ENCODE measurements around the gene JPT2. TPM values are rescaled to one million over a fixed set of nuclear protein-coding genes. Genes with fewer than 3 reads are reported as not detected.

Gene JPT2
- total and polyA plus RNA-seq, 2 experiments from 2014 or later: 43.8 to 139 TPM

DNA sequence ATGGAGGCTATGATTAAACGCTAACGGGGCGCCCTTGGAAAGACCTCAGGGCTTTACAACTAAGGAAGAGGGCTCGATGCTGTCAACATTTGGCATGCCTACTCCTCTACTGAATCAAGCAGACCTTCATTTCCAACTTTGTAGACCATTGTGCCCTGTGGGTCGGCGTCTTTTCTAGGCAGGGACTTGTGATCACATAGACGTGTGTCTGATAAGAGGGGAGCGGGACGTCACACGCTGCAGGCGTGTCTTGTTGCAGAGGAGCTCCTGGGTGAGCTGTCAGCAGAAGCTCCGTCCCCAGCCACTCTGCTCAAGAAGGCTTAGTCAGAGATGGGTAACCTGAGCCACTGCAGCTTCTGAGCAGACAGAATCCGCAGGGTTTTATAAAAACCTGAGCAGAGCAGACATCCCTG lies 30.7 kb downstream of the JPT2 start:
- TF ChIP-seq ZNF114 (CRISPR knock-in tag; IDR thresholded peaks at IDR 0.05): no peak
- TF ChIP-seq EZH2 (IDR thresholded peaks at IDR 0.05; ENCODE audit: low read depth, unreplicated experiment): no peak
- no peak for TF ChIP-seq POLR2AphosphoS5 (IDR thresholded peaks at IDR 0.05; ENCODE audit: low read depth)
- TF ChIP-seq ZNF331 (CRISPR knock-in tag; IDR thresholded peaks at IDR 0.05; ENCODE audit: low read depth): no peak
- TF ChIP-seq, protein P1, sequence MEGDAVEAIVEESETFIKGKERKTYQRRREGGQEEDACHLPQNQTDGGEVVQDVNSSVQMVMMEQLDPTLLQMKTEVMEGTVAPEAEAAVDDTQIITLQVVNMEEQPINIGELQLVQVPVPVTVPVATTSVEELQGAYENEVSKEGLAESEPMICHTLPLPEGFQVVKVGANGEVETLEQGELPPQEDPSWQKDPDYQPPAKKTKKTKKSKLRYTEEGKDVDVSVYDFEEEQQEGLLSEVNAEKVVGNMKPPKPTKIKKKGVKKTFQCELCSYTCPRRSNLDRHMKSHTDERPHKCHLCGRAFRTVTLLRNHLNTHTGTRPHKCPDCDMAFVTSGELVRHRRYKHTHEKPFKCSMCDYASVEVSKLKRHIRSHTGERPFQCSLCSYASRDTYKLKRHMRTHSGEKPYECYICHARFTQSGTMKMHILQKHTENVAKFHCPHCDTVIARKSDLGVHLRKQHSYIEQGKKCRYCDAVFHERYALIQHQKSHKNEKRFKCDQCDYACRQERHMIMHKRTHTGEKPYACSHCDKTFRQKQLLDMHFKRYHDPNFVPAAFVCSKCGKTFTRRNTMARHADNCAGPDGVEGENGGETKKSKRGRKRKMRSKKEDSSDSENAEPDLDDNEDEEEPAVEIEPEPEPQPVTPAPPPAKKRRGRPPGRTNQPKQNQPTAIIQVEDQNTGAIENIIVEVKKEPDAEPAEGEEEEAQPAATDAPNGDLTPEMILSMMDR (conservative IDR thresholded peaks at IDR 0.05; ENCODE audit: low read depth in 2 of 2): no peak
- no peak for TF ChIP-seq EZH2phosphoT487 (IDR thresholded peaks at IDR 0.05; ENCODE audit: unreplicated experiment)
- no peak for ATAC-seq
- Histone ChIP-seq H2AFZ (no peak overlapping the region), H3K79me2 (replicated peaks; ENCODE audit: insufficient read depth) (peaks cover 64% of the 10 kb centered on the region), H3F3A (replicated peaks; ENCODE audit: low read depth) (peaks cover 17% of the 10 kb centered on the region), H3K4me3 (no peak overlapping the region), H3K27ac (ENCODE audit: low read depth) (no peak overlapping the region), H3K4me2 (no peak overlapping the region), H4K20me1 (replicated peaks; ENCODE audit: insufficient read depth) (peaks cover 29% of the 10 kb centered on the region), H3K4me1 (ENCODE audit: insufficient read depth) (peaks cover 21% of the 10 kb centered on the region), H3K9me2 (ENCODE audit: insufficient read depth) (no peaks in the 10 kb centered on the region), H3K27me3 (ENCODE audit: insufficient read depth) (no peaks in the 10 kb centered on the region), H3K36me3 (ENCODE audit: insufficient read depth) (no peaks in the 10 kb centered on the region)
- peaks cover 21% of the 10 kb centered on the region for H3K27me3 Mint-ChIP-seq (ENCODE audit: insufficient read depth, low read depth, poor library complexity)
- no peak overlapping the region for H3K27ac Mint-ChIP-seq
- H3K36me3 Mint-ChIP-seq (ENCODE audit: low read depth): no peaks in the 10 kb centered on the region
- no peak for DNase-seq (ENCODE audit: low spot score)
- no peaks in the 10 kb centered on the region for H3K9me3 Mint-ChIP-seq
- H3K4me1 Mint-ChIP-seq: peaks cover 28% of the 10 kb centered on the region
- no peak overlapping the region for H3K4me3 Mint-ChIP-seq

DNA sequence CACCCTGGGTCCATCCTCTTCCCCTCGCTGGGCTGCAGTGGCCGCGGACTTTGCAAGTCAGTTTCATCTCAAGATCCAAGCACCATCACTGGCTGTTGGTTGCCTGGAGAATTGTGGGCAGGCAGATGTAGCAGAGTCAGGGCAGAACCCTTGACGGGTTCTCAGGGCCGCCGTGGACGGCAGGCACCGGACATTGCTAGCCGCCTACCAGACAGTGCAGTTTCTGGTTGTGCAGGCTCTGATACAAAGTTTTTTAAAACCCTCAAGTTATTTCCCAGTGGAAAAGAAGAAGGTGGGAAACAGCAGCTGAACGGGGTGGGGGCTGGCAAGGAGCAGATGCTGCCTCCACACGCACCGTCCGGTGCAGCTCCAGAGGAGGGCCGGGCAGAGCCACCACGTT lies 31.3 kb downstream of the JPT2 start:
- Histone ChIP-seq H3K27ac (ENCODE audit: low read depth) (no peak overlapping the region), H3K4me3 (no peak overlapping the region), H3K4me2 (no peak overlapping the region), H3K79me2 (replicated peaks; ENCODE audit: insufficient read depth) (peaks cover 69% of the 10 kb centered on the region), H3F3A (replicated peaks; ENCODE audit: low read depth) (peaks cover 11% of the 10 kb centered on the region), H2AFZ (no peak overlapping the region), H4K20me1 (replicated peaks; ENCODE audit: insufficient read depth) (peaks cover 27% of the 10 kb centered on the region), H3K36me3 (ENCODE audit: insufficient read depth) (no peaks in the 10 kb centered on the region), H3K9me2 (ENCODE audit: insufficient read depth) (no peaks in the 10 kb centered on the region), H3K27me3 (ENCODE audit: insufficient read depth) (no peaks in the 10 kb centered on the region), H3K4me1 (ENCODE audit: insufficient read depth) (peaks cover 26% of the 10 kb centered on the region)
- H3K36me3 Mint-ChIP-seq (ENCODE audit: low read depth): no peaks in the 10 kb centered on the region
- peaks cover 21% of the 10 kb centered on the region for H3K27me3 Mint-ChIP-seq (ENCODE audit: insufficient read depth, low read depth, poor library complexity)
- no peaks in the 10 kb centered on the region for H3K9me3 Mint-ChIP-seq
- peaks cover 28% of the 10 kb centered on the region for H3K4me1 Mint-ChIP-seq
- DNase-seq (ENCODE audit: low spot score) (no peak), ATAC-seq (no peak)
- no peak overlapping the region for H3K4me3 Mint-ChIP-seq
- no peak overlapping the region for H3K27ac Mint-ChIP-seq
- TF ChIP-seq NANOG (IDR thresholded peaks at IDR 0.05; ENCODE audit: borderline replicate concordance) (no peak), CREB1 (CRISPR knock-in tag; IDR thresholded peaks at IDR 0.05; ENCODE audit: low read depth) (no peak), EZH2phosphoT487 (IDR thresholded peaks at IDR 0.05; ENCODE audit: unreplicated experiment) (no peak)
- TF ChIP-seq, protein P2, sequence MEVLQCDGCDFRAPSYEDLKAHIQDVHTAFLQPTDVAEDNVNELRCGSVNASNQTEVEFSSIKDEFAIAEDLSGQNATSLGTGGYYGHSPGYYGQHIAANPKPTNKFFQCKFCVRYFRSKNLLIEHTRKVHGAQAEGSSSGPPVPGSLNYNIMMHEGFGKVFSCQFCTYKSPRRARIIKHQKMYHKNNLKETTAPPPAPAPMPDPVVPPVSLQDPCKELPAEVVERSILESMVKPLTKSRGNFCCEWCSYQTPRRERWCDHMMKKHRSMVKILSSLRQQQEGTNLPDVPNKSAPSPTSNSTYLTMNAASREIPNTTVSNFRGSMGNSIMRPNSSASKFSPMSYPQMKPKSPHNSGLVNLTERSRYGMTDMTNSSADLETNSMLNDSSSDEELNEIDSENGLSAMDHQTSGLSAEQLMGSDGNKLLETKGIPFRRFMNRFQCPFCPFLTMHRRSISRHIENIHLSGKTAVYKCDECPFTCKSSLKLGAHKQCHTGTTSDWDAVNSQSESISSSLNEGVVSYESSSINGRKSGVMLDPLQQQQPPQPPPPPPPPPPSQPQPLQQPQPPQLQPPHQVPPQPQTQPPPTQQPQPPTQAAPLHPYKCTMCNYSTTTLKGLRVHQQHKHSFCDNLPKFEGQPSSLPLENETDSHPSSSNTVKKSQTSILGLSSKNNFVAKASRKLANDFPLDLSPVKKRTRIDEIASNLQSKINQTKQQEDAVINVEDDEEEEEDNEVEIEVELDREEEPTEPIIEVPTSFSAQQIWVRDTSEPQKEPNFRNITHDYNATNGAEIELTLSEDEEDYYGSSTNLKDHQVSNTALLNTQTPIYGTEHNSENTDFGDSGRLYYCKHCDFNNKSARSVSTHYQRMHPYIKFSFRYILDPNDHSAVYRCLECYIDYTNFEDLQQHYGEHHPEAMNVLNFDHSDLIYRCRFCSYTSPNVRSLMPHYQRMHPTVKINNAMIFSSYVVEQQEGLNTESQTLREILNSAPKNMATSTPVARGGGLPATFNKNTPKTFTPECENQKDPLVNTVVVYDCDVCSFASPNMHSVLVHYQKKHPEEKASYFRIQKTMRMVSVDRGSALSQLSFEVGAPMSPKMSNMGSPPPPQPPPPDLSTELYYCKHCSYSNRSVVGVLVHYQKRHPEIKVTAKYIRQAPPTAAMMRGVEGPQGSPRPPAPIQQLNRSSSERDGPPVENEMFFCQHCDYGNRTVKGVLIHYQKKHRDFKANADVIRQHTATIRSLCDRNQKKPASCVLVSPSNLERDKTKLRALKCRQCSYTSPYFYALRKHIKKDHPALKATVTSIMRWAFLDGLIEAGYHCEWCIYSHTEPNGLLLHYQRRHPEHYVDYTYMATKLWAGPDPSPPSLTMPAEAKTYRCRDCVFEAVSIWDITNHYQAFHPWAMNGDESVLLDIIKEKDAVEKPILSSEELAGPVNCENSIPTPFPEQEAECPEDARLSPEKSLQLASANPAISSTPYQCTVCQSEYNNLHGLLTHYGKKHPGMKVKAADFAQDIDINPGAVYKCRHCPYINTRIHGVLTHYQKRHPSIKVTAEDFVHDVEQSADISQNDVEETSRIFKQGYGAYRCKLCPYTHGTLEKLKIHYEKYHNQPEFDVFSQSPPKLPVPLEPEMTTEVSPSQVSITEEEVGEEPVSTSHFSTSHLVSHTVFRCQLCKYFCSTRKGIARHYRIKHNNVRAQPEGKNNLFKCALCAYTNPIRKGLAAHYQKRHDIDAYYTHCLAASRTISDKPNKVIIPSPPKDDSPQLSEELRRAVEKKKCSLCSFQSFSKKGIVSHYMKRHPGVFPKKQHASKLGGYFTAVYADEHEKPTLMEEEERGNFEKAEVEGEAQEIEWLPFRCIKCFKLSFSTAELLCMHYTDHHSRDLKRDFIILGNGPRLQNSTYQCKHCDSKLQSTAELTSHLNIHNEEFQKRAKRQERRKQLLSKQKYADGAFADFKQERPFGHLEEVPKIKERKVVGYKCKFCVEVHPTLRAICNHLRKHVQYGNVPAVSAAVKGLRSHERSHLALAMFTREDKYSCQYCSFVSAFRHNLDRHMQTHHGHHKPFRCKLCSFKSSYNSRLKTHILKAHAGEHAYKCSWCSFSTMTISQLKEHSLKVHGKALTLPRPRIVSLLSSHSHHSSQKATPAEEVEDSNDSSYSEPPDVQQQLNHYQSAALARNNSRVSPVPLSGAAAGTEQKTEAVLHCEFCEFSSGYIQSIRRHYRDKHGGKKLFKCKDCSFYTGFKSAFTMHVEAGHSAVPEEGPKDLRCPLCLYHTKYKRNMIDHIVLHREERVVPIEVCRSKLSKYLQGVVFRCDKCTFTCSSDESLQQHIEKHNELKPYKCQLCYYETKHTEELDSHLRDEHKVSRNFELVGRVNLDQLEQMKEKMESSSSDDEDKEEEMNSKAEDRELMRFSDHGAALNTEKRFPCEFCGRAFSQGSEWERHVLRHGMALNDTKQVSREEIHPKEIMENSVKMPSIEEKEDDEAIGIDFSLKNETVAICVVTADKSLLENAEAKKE (CRISPR knock-in tag; IDR thresholded peaks at IDR 0.05): no peak
- TF ChIP-seq, protein P1 (conservative IDR thresholded peaks at IDR 0.05; ENCODE audit: low read depth in 2 of 2): no peak
